PC-3 (cell line): Measurements from ENCODE around the gene ADO.

ENCODE experiments used
- EZH2 ChIP-seq: fragments of 300-600 bp; sonication (generic); IDR thresholded peaks from one replicate; pipeline ENCODE4 v1.6.1; 2017; ENCODE audit warnings: antibody characterized with exemption, mild to moderate bottlenecking, low read length; ENCODE audit not compliant: unreplicated experiment
- EZH2phosphoT487 ChIP-seq: fragments of 300-600 bp; sonication (generic); IDR thresholded peaks from 2 replicates; pipeline ENCODE4 v1.6.1; 2018; ENCODE audit warnings: mild to moderate bottlenecking, antibody characterized with exemption, low read length, borderline replicate concordance
- TF ChIP-seq, protein P1 (sequence below): fragments of 300-600 bp; sonication (generic); conservative IDR thresholded peaks from 2 replicates; pipeline ENCODE4 v1.5.1; 2017; ENCODE audit warnings: antibody characterized with exemption, low read depth, mild to moderate bottlenecking, low read length

DNA sequence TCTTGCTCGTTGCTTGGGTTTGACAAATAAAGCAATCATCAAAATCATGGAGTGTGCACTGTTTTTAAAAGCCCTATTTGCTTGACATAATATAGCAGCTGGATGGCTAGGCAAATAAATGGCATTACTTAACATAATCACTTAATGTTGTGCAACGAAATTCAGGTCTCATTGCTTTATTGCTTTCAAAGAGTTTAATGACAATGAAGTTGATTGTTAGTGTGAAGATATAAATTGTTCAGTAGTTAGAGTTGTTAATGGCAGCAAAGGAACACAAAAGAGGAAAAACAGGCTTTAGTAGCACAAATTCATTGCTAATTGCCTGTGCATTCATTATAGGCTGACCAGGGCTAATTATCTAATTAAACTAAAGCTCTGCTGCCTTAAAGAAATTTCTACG, 7.6 kb upstream of the ADO start:
- TF ChIP-seq, protein P1, sequence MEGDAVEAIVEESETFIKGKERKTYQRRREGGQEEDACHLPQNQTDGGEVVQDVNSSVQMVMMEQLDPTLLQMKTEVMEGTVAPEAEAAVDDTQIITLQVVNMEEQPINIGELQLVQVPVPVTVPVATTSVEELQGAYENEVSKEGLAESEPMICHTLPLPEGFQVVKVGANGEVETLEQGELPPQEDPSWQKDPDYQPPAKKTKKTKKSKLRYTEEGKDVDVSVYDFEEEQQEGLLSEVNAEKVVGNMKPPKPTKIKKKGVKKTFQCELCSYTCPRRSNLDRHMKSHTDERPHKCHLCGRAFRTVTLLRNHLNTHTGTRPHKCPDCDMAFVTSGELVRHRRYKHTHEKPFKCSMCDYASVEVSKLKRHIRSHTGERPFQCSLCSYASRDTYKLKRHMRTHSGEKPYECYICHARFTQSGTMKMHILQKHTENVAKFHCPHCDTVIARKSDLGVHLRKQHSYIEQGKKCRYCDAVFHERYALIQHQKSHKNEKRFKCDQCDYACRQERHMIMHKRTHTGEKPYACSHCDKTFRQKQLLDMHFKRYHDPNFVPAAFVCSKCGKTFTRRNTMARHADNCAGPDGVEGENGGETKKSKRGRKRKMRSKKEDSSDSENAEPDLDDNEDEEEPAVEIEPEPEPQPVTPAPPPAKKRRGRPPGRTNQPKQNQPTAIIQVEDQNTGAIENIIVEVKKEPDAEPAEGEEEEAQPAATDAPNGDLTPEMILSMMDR, result no peak
- TF ChIP-seq EZH2, result no peak
- TF ChIP-seq EZH2phosphoT487, result no peak
